GM18951 (cell line): ENCODE data around the gene ADAM15.

Experiments used
- POLR2A ChIP-seq: IDR thresholded peaks from 4 replicates; pipeline ENCODE4 v1.6.1; 2011; ENCODE audit warnings: mild to moderate bottlenecking; ENCODE audit not compliant: insufficient read length, insufficient read depth; ENCODE audit errors: extremely low read depth
- in situ Hi-C: fragments of 300-500 bp; cut with MboI; formaldehyde crosslinking; loops from one replicate; pipeline ENCODE4 v1.12.0; 2022; ENCODE audit warnings: low sequenced_read_pairs, mixed read lengths, inconsistent platforms; ENCODE audit not compliant: unreplicated experiment

Gene ADAM15

DNA sequence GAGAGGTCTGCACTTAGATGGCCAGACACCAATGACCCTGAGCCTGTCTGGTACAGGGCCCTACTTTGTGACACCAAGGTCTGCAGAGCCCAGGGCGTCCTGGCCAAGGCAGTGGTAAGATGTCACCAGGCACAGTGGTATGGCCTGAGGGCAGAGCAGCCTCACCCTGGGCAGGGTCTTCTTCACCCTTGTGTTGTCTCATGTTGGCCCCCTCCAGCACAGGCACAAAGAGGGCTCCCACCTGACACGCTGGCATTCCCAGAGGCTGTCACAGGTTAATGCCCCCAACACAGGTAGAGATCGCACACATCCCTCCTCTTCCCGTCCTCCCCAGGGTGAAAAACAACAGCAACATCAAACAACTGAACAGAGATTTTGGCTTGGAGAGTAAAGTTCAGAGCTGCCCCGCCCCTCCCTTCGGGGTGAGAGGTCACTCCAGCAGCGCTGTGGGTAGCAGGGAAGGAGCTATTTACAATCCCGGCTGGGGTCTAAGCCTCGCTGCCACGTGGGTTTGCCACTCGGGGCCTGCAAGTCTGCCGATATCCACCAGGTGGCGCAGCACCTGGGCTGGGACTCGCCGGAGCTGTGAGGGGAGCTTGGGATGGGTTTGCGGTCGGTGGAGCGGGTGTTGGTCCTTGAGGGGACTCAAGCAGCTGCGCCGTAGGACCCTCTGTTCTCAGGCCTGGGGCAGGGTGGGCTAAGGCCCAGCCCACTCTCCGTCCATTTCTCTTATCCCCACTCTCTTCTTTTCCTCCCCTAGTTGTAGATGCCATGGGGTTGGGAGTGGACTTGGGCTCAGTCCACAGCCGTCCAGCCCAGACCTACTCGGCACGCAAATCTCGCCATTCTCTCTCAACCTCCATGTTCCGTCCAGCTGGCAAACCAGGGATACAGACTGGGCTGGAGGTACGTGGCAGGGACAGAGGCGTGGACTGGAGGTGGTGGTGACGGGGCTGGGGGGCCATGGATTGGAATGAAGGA, 40.2 kb downstream of the ADAM15 start:
- TF ChIP-seq POLR2A: no peak
- in situ Hi-C loops: no loop called here

DNA sequence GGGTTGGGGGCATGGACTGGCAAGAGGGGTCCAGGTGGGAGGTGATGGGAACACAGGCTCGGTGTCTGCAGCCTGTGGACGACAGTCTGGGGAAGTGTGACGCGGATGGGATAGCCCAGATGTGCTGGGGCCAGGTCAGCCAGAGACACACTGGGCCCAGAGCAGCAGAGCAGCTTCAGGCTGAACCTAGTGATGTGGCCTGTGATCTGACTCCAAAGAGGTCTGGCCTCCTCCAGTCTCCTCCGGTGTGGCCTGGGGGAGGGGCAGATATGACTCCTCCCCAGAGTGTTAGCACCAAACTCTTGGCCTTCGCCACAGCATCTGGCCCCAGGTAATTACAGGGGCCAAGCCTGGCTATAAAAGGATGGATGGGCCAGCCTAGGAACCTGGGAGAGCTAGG, 41.0 kb downstream of the ADAM15 start:
- in situ Hi-C loops: no loop called here
- no peak for TF ChIP-seq POLR2A

DNA sequence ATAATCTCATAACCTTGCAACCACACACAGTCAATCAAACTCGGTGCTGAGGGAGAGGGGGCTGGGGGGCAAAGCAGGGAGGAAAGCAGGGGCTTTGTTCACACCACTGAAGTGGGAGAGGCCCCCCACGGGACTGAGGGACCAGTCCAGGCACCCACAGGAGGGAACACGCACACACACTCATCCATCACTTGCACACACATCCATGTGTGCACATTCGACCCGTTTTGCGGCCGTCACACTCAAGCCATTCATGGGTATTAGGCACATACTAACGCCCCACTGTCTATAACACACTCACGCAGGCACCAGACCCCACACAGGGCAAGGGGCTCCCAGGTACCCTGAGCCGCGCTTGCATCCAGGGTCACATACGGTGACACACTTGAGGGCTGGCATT, 41.5 kb downstream of the ADAM15 start:
- no peak for TF ChIP-seq POLR2A
- in situ Hi-C loops: no loop called here

DNA sequence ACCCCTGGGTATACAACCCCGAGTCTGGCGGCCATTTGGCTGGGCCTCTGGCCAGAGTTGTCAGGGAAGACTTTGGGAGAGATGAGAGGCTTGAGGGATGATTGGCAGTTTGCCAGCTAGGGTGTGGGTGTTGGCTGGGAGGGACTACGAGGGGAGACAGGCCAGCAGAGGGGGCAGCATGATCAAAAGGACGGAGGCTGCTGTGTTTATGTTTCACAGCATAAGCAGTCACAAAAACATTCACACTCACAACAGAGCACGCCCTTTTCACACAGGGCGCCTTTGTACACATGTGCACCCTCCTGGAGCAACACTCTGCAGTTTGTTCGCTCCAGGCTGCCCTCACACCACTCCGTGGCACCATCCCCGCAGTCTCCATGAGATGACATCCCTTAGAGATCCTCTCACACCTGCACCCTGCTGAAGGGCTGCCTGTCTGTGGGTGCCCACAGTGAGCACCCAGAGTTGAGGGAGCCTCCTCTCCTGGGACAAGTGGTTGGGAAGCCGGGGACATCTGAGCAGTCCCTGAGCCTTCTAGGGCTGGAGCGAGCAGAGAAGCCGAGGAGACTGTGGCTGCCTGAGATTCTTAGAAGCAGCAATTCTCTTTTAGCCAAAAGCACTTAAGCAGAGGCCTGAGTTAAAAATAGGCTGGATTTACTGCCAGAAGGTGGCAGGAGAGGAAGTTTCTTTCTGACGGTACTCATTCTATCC, 43.0 kb downstream of the ADAM15 start:
- TF ChIP-seq POLR2A: no peak
- in situ Hi-C loops: no loop called here

DNA sequence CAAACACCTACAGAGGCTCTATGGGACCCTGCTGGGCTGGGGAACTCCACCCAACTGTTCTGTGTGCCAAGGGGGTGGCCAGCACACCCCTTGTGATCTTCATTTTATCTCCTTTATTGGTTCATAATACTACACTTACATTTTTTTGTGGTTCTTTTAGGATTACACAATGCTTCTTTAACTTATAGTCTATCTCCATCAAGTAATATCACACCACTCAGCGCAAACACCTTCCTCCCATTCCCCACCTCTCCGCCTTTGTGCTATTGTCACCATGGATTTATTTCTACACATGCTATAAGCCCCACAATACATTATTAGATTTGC, 43.5 kb downstream of the ADAM15 start:
- in situ Hi-C loops: no loop called here
- TF ChIP-seq POLR2A: no peak

DNA sequence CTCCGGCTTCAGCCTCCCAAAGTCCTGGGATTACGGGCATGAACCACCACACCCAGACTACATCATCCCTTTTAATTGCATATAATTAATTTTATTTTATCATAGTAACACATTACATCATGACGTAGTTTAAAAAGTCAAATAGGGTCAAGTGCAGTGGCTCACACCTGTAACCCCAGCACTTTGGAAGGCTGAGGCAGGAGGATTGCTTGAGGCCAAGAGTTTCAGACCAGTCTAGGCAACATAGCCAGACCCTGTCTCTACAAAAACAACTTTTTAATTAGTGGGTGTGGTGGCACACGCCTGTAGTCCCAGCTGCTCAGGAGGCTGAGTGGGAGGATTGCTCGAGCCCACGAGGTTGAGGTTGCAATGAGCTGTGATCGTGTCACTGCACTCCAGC, 48.2 kb downstream of the ADAM15 start:
- in situ Hi-C loops: no loop called here
- no peak for TF ChIP-seq POLR2A

DNA sequence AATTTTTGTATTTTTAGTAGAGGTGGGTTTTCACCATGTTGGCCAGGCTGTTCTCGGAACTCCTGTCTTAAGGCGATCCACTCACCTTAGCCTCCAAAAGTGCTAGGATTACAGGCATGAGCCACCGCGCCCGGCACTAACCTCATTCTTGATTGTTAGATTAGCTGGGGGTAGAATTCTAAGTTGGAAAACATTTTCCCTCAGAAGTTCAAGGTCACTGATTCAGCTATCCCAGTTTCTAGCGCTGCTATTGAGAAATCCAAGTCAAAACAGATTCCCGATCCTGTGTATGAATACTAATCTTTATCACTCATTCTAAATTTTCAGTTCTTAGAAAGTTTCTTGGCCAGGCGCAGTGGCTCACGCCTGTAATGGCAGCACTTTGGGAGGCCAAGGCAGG, 52.2 kb downstream of the ADAM15 start:
- in situ Hi-C loops: no loop called here
- TF ChIP-seq POLR2A: no peak

DNA sequence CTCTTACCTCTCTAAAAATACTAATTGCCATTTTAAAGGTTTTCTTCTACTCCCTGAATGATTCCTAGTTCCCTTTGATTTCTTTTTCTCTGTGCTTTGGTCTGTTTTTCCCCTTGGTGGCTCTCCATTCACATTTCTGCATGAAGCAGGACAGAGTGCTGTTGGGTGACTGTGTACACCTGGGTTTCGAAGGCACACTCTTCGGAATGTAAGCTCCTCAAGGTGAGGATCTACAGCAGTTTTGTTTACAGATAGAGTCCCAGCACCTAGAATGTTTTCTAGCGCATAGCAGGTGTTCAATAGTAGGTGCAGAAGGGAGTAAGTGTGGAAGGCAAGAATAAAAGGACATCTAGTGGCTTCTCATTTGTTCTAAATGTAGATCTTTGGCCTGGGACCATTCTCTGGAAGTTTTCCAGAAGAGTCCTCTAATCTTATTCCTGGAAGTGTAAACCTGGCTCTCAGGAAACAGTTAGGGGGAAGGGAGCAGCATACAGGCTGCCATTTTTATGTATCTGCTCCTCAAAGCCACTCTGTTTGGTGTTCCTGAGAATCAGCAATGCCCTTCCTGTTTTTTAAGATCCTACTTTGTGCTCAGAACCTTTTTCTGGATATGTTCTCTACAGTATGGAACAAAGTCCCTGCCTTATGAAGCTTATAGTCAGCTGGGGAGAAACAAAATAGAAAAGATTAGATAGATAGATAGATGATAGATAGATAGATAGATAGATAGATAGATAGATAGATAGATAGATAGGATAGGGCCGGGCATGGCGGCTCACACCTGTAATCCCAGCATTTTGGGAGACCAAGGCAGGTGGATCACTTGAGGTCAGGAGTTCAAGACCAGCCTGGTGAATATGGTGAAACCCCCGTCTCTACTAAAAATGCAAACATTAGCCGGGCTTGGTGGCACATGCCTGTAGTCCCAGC, 53.8 kb downstream of the ADAM15 start:
- no peak for TF ChIP-seq POLR2A
- in situ Hi-C loops: no loop called here

DNA sequence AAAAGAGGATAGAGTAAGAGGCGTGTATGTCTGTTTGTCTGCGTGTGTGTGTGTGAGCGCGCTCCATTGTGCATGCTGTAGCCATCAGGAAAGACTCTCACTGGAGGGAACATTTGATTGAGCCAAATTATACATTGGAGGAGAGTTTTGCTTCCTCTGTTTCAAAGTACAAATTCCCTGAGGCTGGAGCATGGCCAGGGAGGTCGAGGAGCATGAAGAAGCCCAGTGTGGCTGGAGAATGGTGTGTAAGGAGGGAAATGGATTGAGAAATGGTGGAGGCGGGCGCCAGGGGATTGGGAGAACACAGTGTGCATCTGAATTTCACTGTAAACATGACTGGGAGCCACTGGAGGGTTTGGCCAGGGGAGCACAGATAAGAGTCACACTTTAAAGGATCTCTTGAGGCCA, 54.5 kb downstream of the ADAM15 start:
- no peak for TF ChIP-seq POLR2A
- in situ Hi-C loops: no loop called here

DNA sequence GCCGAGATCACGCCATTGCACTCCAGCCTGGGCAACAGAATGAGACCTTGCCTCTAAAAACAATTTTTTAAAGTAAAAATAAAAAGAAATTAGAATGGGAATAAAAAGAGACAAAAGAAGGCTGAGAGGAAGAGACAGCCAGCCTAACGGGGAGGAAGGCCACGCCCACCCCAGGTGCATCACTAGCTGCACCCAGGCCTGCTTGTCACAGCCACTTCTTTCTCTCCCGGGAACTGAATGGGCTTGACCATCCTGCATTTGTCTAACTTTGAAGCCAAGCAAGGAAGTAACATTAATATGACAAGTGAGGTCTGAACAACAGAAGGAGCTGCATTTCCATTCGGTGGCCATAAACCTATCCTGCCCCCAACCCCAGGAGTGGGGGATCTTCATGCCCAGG, 55.7 kb downstream of the ADAM15 start:
- TF ChIP-seq POLR2A: no peak
- in situ Hi-C loops: no loop called here

DNA sequence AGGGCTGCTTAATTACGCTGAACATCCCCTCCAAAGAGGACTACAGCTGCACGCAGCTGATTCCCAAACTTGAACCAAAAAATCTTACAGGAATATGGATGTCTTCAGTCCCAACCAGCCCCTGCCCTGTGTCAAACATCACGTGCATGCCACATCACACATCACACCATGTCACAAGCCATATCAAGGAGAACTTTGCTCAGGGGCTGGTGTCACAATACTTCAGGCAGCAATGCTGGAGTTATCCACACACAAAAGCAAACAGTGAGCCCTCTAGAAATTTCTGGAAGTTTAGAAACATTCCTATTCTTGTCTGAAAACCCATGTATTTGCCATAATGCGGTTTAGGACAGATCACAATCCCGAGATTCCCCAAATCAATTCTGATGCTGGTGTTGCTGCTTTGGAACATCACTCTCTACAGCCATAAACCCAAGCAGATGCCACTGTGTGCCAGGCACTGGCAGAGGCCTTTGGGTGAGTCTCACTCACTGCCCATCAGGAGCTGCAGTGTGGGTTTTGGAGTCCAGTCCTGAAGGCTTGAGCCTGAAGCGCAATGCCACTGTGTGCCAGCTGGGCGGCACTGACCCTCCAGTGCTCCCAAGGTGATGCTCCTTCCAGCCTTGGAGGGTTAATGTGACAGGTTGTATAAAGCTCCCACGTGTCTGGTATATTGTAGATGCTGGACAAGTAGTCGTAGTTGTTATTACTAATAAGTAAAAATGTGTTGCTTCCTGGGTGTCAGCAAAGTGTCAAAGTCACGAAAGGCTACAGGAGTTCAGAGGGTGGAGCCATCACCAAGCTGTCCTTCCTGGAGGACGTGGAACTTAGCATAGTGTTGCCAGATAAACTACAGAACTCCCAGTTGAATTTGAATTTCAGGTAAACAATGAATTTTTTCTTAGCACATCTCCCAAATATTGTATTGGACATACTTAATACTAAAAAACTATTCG, 56.5 kb downstream of the ADAM15 start:
- in situ Hi-C loops: no loop called here
- TF ChIP-seq POLR2A: no peak

DNA sequence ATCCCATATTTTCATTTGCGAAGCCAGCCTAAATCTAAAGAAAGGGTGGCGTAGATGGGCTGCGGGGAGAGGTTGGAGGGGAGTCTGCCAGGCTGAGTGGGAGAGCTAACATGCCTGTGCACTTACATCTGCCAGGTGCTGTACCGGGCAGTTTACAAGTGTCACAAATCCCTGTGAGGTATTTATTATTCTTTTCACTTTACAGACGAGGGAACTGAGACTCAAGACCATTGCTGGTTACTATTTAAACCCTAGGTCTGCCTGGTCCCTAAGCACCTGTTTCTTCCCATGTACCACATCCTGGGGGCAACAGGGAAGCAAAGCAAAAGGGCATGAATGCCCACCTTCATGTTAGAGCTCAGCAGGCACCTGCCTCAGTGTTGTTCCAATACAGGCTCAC, 57.2 kb downstream of the ADAM15 start:
- in situ Hi-C loops: no loop called here

More for the DNA sequence above, 57.2 kb downstream of the ADAM15 start:
- TF ChIP-seq POLR2A: no peak
